SH-SY5Y (cell line): ENCODE data around the gene DPP6.

Source experiments
- GATA2 ChIP-seq: IDR thresholded peaks from 2 replicates; pipeline ENCODE4 v1.6.1; 2011; ENCODE audit warnings: mild to moderate bottlenecking, low read depth, low read length
- GATA3 ChIP-seq: IDR thresholded peaks from 2 replicates; pipeline ENCODE4 v1.6.1; 2011; ENCODE audit warnings: low read depth, mild to moderate bottlenecking, low read length, moderate library complexity

DNA sequence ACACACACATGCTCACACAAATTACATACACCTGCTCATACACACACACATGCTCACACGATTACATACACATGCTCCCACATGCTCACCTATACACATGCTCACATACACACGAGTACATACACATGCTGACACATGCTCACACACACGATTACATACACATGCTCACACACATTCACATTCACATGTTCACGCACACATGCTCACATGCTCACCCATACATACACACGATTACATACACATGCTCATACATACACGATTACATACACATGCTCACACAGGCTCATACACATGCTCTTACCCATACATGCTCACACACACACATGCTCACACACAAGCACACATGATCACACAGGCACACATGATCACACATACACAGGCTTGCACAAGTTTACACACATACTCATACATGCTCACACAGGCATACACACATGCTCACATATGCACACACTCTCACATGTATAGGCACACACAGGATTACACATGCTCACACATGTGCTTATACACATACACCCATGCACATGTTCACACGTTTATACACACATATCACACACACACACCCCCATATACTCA is 832.2 kb downstream of the DPP6 start:
- no peak for TF ChIP-seq GATA3
- no peak for TF ChIP-seq GATA2
